Posterior cingulate gyrus (tissue), 11 donors: ENCODE measurements around the gene TBRG1.

Source experiments
- DNase-seq, 10 donors: peaks; one replicate each; pipeline versions ENCODE4 v3.0.0 to v3.0.0-alpha.2; 2020 to 2021; ENCODE audit warnings: mixed read lengths in 3 of 10
- intact Hi-C: fragments of 100-400 bp; cut with DNase I; formaldehyde crosslinking; loops from one replicate; pipeline ENCODE4 v1.15.1; 2023

Gene TBRG1

DNA sequence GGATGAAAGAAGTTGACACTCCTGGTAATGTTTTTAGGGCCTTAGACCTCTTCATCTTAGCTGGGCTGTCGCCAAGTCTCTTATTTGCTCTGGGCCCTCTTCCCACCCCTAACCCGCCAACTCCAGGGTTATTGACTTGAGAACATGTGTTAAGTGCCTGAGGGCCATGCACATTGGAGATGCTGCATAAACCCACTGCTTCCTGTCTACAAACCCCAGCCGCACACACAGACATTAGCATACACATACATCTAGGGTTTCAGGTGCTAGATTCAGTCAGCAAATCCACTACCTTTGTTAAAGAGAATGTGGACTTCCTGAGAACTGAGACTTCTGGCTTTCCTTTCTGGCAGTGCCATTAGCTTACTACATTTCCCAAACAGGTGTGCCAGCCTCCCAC is 10.6 kb upstream of the TBRG1 start:
- DNase-seq = no peak
- intact Hi-C loops = no loop called here

DNA sequence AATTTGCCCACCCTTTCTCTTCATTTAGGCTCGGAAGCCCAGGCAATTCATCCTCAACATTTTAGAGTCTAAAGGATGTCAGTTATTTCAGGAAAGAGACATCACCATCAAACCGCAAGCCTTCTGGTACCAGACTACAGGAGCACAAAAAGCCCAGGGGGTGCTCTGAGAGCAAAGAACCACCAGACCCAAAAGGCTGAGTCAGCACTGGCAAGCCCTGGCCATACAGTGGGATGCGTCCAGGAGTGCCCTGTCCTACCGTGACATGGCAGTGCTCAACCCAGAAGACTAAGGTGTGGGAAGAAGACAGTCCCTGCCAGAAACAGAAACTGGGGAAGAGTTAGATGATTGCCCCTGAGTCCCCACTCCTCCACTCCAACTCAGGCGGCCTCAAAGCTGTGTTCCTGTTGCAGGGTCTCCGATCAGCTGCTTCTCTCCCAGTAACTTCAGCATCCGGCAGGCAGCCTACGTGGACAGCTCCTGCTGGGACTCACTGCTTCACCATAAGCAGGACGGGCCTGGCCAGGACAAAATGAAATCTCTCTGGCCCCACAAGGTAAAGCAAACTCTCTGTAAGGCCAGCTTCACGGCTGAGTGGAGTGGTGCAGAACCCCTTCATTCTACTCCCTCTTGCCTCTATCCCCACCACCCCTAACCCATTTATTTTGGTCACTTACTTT is 10.0 kb upstream of the TBRG1 start:
- intact Hi-C loops = no loop called here
- no peak for DNase-seq

DNA sequence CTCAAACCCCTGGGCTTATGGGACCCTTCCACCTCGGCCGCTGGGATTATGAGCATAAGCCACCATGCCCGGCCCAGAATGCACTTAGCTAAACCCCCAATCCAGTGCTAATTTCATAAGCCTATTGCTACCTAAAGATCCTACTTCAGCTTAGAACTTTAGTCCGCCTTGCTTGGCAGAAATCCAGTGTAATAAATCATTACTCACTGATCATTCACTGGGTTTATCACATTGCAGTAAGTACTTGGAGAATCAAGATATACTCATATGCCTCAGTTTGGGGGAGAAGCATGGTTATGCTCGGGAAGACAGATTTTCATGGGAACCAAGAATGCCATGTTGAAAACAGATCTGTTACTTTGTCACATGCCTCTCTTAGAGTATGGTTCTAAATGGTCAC is 3.8 kb upstream of the TBRG1 start:
- DNase-seq = no peak
- intact Hi-C loops = no loop called here

DNA sequence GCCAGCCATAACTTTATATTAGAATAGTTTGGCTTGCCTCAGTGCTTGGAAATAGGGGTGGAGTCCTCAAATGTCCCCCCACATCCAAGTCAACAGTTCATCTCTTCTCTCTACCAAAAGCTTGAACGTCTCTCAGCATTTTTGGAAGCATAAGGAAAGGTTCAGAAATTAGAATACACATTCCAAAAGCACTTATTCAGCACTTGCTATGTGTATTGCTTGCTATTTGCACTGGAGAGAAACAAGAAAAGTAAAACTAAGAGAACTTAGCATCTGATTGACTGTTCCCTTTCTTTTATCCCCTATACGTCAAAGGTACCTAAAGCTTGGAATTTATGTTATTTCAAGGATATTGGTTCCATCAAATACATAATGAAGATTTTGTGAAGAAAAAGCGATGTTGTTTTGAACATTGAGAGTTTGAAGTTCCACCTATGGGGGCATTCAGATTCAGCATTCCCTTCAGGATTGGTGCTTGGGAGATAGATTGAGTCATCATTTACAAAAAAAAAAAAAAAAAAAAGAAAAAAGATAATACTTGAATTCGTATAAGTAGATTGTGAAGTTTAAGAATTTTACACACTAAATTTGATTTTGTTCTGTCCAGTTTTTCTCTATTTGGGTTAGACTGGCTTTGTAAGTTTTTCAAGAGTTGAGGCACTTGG is 1.3 kb downstream of the TBRG1 start:
- DNase-seq = no peak
- intact Hi-C loops = no loop called here

DNA sequence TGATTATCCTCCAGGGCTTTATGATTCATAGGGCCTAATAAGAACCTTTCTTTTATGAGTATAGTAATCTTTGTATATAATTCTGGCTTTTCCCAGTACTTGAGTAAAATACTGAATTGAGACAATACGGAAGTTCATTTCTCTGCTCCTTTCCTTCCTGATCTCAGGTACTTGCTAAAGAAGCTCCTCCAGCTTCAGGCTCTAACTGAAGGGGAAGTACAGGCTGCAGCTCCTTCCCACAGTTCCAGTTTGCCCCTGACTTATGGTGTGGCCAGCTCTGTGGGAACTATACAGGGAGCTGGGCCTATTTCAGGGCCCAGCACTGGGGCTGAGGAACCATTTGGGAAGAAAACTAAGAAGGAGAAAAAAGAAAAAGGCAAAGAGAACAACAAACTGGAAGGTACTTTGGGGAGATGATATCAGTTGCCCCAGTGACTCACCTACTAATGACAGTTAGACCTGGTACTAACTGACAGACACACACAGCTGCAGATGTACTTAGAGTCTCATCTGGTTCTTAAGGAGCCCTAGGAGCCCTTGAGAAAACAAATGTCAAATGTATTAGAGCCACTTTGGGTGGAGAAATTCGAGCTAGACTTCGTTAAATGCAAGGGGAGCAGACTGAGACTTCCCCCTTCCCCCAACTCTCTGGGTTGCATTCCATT is 3.0 kb downstream of the TBRG1 start:
- intact Hi-C loops = no loop called here
- no peak for DNase-seq

DNA sequence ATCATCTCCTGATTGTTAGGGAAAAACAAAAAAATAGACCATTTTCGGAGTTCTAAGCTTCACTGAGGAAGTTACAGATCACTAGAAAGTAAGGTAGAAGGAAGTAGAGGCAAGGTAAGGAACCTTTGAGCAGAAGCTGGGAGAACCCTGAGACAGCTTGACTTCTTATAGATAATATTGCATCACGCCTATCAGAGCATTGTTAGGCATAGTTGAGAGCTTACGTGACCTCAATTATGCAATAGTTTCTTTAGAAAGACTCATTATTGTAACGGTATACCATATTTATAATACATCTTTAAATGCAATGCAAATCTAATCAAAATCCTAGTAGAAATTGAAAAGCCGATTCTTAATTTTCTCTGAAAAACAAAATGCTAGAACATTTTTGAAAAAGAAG is 4.9 kb downstream of the TBRG1 start:
- intact Hi-C loops = no loop called here
- no peak for DNase-seq

DNA sequence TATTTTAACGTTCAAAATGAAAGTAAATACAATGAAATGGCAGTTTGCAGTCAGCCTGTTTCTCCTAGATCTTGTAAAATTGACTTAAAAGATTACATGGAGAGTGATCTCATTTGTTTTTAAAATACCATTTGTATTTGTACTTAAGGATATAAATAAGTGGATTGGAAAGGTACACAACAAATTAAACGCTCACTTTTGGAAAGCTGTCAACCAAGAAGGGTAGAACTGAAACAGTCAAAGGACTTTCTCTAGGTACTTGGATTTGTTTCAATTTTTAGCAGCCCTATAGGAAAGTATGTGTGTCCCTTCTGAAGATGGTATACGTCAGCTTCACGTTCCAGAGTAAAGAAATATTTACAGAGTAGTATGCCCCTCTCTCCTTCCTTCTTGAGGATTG is 7.3 kb downstream of the TBRG1 start:
- intact Hi-C loops = no loop called here

DNA sequence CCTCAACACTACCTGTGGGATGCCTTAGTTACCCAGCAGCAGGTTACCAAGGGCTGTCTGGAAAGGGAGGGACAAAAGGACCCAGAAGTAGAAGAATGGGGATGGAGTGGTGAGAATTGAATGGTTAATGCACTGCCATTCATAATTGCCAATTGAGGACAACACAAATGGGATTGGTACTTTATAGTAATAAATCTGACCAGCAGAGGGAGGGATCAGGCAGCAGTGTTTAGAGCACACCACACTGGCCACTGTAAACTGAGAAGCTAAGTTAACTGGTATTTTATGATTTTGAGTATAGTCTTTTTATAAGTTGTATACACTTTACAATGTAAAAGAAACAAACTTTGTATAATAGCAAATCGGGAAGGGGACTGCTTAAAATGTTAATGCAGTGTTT is 10.7 kb downstream of the TBRG1 start:
- intact Hi-C loops = no loop called here
- no peak for DNase-seq

More for the DNA sequence above, 7.3 kb downstream of the TBRG1 start:
- no peak for DNase-seq

DNA sequence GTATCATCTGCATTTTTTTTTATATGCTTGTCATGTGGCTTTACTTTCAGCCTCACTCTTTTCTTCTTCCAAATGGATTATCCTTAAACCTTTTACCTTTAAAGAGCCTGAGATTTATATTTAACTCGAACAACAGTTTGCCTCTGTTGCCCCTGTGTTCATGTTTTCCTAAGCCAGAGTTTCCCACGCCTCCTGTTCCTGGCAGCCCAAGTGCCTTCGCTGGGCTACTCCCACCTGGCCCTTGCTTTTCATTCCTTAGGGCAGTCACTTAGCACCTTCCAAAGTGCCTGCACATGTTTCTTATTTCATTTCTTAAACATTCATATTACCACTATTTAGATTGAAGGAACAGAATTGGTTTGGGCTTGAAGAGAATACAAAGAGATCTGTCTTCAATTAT is 13.3 kb downstream of the TBRG1 start:
- intact Hi-C loops = no loop called here
- DNase-seq = no peak

DNA sequence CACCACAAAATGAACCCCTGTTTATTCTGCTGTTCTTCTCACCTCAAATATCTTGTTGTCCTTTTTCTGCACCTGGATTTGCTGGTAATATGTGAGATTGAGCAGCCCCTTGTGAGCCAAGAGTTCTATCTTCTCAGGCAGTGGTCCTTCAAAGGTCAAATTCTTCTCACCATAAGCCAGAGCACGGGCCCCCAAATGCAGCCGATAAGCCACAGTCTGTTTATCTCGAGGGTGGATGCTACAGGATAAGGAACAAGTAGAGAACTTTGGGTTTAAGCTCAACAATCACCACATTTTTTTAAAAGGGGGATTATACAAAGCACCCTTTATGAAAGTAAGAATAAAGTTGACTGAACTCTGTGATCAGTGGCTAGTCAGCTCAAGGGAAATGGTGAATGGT is 15.8 kb downstream of the TBRG1 start:
- DNase-seq = no peak
- intact Hi-C loops = no loop called here

DNA sequence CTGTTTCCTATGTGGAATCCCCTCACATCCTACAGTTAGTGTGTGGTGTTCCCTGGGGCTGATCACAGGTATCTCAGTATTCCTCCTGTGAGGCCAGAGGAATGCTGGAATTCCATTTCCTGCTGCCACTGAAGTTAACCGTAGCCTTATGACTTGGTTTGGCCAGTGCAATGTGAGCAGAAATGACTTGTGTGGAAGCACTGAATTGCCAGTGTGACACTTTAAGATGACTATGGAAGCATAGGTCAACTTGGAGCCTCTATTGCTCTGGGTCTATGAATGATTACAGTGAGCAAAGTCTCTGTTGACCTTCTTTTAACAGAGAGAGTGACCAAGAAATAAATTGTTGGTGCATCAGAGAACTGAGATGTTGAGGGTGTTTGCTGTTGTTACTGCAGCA is 16.5 kb downstream of the TBRG1 start:
- DNase-seq = no peak
- intact Hi-C loops = no loop called here

DNA sequence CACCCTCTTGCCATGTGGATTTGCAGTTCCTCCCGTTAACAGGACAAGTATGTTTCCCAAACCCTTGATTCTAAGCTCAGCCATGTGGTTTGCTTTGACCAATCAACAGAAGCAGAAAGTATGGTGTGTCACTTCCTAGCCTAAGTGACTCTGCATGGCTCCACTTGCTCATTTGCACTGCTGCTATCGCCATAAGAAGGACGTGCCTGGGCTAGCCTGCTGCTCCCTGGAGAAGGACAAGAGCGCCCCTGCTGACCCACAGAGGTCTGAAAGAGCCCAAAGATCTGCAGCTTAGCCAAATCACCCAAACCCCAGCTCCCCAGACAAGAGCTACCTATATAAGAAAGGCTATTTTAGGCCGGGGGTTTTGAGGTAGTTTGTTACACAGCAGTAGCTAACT is 18.0 kb downstream of the TBRG1 start:
- no peak for DNase-seq
- intact Hi-C loops = no loop called here

DNA sequence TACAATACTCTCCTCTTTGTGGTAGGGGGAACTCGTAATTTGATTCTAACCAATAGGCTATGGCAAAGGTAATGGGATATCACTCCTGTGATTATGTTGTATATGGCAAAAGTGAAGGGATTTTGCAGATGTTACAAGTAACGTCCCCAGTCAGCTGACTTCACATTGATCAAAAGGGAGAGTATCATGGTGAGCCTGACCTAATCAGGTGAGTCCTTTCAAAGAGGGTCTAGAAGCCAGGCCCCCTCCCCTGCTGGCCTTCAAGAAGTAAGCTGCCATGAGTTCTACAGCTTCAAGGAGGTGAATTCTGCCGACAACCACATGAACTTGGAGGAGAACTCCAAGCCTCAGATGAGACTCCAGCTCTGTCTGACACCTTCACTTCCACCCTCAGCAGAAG is 20.0 kb downstream of the TBRG1 start:
- DNase-seq = no peak
- intact Hi-C loops = no loop called here

DNA sequence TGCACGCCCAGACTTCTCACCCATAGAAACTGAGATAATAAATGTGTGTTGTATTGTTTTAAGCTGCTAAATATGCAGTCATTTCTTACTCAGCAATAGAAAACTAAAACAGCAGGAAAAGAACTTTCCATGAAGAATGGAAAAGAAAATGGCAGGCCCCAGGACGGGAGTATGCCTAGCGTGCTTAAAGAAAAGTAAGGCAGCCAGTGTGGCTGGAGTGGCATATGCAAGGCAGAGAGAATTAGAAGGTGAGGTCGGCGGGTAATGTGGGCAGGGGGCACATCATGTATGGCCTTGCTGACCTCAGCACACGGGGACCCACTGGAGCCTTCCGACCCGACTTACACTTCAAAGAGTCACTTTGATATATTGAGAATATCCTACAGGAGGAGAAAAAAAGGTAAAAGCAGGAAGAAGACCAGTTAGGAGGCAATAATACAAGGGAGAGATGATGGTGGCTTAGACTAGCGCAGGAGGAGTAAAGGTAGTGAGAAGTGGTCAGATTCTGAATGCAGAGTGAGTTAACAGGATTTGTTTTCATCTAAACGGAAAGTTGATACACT is 20.5 kb downstream of the TBRG1 start:
- intact Hi-C loops = no loop called here
- DNase-seq = no peak

DNA sequence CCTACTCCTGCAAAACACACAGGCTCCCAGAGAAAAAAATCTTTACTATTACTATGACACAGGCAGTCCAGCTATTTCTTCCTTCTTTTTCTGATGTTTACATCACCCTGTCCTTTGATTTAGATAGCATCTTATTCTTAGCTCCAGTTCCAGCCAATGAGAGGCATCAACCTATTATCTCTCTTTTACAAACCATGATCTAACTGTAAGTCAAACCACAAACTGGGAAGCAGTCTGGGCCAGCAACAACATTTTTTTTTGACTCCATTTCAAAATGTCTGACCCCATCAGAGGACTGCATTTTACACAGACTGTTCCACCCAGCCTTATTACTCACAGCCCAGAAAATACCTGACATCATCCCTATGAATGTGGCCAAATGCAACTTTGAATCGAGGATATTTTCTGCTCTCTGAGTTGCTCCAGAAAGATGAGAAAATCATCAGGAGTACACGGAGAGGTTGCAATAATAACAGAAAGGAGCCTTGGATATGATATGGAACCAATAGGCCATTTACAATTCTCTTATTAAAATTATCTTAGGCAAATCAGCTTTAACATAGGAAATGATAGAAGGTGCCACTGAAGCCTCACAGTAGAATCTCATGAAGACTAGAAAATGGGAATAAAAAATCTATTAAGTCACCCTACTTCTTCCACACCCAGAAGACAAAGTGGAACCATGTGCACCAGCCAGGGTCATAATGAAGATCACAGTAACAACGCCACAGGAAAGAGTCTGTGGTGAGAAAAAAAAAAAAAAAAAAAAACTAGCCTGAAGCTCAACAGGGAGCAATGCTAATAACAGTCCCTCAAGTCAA is 21.2 kb downstream of the TBRG1 start:
- intact Hi-C loops = loop anchor here (1.0 kb wide), 1 partner anchor 119 kb away; no protein-coding TSS in a partner anchor
- DNase-seq = no peak

DNA sequence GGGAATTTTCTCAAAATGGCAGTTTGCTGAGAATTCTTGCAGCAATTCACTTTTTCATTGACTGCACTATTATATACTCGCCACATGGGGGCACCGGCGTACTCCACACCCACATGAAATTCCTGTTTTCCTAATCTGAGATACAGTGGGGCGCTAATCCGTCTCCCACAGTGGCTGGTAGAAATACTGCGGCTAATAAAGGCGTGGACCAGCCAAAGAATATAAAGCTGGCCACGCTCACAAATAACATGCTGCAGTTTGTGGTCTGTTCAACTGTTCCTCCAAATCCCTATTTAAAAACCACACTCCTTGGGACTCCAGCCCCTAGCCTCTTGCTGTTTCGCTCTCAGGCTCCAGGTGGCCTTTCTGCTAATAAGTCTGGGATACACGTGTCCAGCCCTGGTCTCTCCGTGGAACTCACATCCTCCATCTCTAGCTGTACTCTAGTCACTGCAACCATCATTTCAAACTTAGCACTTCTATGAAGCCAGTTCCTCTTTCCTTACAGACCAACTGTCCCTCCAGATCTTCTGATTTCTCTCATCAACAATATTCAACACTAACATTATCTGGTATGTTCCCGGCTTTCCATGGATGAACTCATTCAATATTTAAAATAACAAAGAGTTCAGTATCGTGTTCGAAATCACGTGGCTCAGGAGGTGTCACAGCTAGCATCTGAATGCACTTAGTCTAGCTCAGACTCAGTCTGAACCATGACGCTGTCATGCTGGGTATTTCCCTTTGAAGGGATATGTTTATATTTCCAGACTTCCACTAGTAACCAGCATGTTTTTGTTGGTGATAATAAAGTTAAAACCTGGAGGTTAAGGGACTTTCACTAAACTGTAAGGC is 22.0 kb downstream of the TBRG1 start:
- intact Hi-C loops = loop anchor here (1.0 to 5.0 kb wide), 2 partner anchors 119 to 193 kb away; no protein-coding TSS in a partner anchor
- DNase-seq = peak; percentile 34 to 94 (median 56)

DNA sequence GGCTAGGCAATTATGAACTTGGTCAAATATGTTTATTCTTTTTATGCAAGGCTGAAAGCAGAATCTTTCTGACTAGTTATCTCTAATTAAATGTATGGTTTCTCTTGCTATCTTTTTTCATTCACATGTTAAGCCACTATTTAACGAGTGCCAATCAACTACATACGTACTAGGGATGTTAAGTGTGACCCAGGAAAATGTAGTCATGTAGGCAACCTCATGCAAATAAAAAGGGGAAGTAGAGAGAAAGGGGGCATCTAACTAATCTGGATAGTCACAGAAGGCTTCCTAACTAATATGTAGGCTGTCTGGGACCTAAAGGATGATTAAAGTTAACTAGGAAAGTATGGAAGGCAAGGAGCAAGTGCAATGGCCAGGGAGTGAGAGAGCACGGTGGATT is 23.5 kb downstream of the TBRG1 start:
- intact Hi-C loops = loop anchor here (5.0 kb wide), 1 partner anchor 191 kb away; no protein-coding TSS in a partner anchor

DNA sequence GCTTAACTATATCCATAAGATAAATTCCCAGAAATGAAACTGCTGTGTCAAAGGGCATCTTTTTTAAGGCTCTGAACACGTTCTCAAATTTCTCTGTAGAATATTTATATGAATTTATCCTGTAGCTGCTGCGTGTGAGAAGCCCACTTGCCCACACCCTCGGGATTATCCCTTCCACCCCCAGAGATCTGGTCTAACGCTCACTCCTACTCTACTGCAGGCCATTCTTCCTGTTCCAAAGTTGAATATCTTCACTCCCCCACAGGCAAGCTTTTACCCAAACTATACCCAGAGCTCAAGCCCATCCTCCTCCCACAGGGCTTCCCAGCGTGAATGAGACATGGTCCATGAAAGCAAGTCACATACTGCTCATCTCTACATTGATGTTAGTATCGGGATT is 25.9 kb downstream of the TBRG1 start:
- DNase-seq = no peak
- intact Hi-C loops = loop anchor here (5.0 kb wide), 1 partner anchor 189 kb away; no protein-coding TSS in a partner anchor

More for the DNA sequence above, 23.5 kb downstream of the TBRG1 start:
- DNase-seq = no peak

DNA sequence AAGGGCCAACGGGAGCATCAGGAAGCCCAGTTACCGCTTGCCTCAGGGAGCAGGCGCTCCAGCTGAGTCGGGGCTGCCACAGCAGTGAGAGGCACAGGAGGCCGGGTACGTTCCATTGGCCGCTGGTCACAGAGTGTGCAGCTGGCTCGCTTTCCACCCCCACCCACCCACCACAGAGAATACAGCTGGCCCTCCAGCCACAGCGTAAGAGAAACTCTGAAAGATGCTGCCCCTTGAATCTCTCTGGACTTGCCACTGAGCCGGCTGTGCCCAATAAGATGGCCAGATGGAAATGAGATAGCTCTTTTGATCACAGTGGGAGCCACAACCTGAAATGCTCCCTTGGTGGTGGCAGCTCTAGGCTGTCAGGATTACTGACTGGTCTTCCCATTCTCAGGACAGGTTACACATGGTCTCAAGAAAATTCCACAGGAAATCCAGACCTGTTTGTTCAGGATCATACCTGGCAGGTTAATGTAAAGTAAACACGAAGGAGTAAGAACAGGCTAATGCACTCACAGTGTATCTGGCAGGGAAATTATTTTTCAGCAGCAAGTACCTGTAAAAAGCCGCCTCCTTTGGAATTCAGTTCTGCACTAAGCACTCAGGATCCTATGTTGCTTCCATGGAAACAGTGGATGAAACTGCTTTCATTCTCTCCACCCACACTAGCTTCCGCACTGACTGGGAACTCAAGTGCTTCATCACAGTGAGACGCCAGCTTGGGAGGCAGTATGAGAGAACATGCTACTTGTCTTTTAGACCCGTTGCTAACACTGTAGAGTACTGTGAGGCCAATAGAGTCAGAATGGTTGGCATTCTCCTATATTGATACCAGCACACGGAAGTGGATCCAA is 34.3 kb downstream of the TBRG1 start:
- peak in 6 of 10 donors; percentile 44 to 86 (median 71) for DNase-seq
- intact Hi-C loops = no loop called here
